Measurements from ENCODE around the gene PAPLN.

GRCh38 chr14:73313151-73313550 lies 75.8 kb downstream of the PAPLN start:
- TF ChIP-seq CTCF (IDR thresholded peaks at IDR 0.05; ENCODE audit: low read depth, low read length) = no peak
- TF ChIP-seq EZH2phosphoT487 (IDR thresholded peaks at IDR 0.05; ENCODE audit: low read depth) = no peak
